Measurements from ENCODE around the gene CDK6.

CDK6 gene

GRCh38 chr7:92709150-92709549 lies 127.2 kb downstream of the CDK6 start:
- TF ChIP-seq CTCF (IDR thresholded peaks at IDR 0.05; ENCODE audit: borderline replicate concordance, control extremely low read depth, extremely low read depth, insufficient read depth, missing control alignments), result no peak
- no peak for DNase-seq (ENCODE audit: low spot score)
- in situ Hi-C loops (cut with MboI; ENCODE audit: low sequenced_read_pairs, unreplicated experiment), result no loop called here

GRCh38 chr7:92708111-92709042 lies 128.0 kb downstream of the CDK6 start:
- DNase-seq (ENCODE audit: low spot score), result no peak
- TF ChIP-seq CTCF (IDR thresholded peaks at IDR 0.05; ENCODE audit: borderline replicate concordance, control extremely low read depth, extremely low read depth, insufficient read depth, missing control alignments), result no peak
- in situ Hi-C loops (cut with MboI; ENCODE audit: low sequenced_read_pairs, unreplicated experiment), result no loop called here

GRCh38 chr7:92707435-92707834 lies 128.9 kb downstream of the CDK6 start:
- DNase-seq (ENCODE audit: low spot score), result no peak
- no peak for TF ChIP-seq CTCF (IDR thresholded peaks at IDR 0.05; ENCODE audit: borderline replicate concordance, control extremely low read depth, extremely low read depth, insufficient read depth, missing control alignments)
- in situ Hi-C loops (cut with MboI; ENCODE audit: low sequenced_read_pairs, unreplicated experiment), result no loop called here

- in situ Hi-C loops (cut with MboI; ENCODE audit: low sequenced_read_pairs, unreplicated experiment), result no loop called here
- DNase-seq (ENCODE audit: low spot score), result no peak
- no peak for TF ChIP-seq CTCF (IDR thresholded peaks at IDR 0.05; ENCODE audit: borderline replicate concordance, control extremely low read depth, extremely low read depth, insufficient read depth, missing control alignments)
Observed at GRCh38 chr7:92706563-92706962, 129.8 kb downstream of the CDK6 start.

- no peak for TF ChIP-seq CTCF (IDR thresholded peaks at IDR 0.05; ENCODE audit: borderline replicate concordance, control extremely low read depth, extremely low read depth, insufficient read depth, missing control alignments)
- in situ Hi-C loops (cut with MboI; ENCODE audit: low sequenced_read_pairs, unreplicated experiment), result no loop called here
- DNase-seq (ENCODE audit: low spot score), result no peak
Observed at GRCh38 chr7:92705831-92706230, 130.5 kb downstream of the CDK6 start.

GRCh38 chr7:92704858-92705257 lies 131.5 kb downstream of the CDK6 start:
- in situ Hi-C loops (cut with MboI; ENCODE audit: low sequenced_read_pairs, unreplicated experiment), result no loop called here
- TF ChIP-seq CTCF (IDR thresholded peaks at IDR 0.05; ENCODE audit: borderline replicate concordance, control extremely low read depth, extremely low read depth, insufficient read depth, missing control alignments), result no peak
- DNase-seq (ENCODE audit: low spot score), result no peak

Data from GM13976 (cell line).